HG03108 (cell line): Measurements from ENCODE around the gene ADCY5.

ENCODE experiments used
- ATAC-seq: cut with Tn5 transposase; IDR thresholded peaks from one replicate; pipeline ENCODE4 v1.9.1; 2021; ENCODE audit warnings: moderate library complexity; ENCODE audit not compliant: unreplicated experiment

The ADCY5 gene

GRCh38 chr3:123330441-123330991 is 118.4 kb downstream of the ADCY5 start:
- ATAC-seq: no peak

GRCh38 chr3:123329636-123330340 is 119.1 kb downstream of the ADCY5 start:
- no peak for ATAC-seq

- no peak for ATAC-seq
These were observed 119.8 kb downstream of the ADCY5 start for GRCh38 chr3:123328851-123329635.

GRCh38 chr3:123327956-123328850 is 120.7 kb downstream of the ADCY5 start:
- no peak for ATAC-seq

GRCh38 chr3:123327480-123327879 is 121.4 kb downstream of the ADCY5 start:
- ATAC-seq: no peak

- ATAC-seq: no peak
These were observed 122.4 kb downstream of the ADCY5 start for GRCh38 chr3:123326531-123326930.

GRCh38 chr3:123325766-123326256 is 123.1 kb downstream of the ADCY5 start:
- ATAC-seq: no peak

- ATAC-seq: no peak
These were observed 123.8 kb downstream of the ADCY5 start for GRCh38 chr3:123324880-123325765.

- no peak for ATAC-seq
These were observed 125.1 kb downstream of the ADCY5 start for GRCh38 chr3:123323781-123324180.

- ATAC-seq: no peak
These were observed 126.0 kb downstream of the ADCY5 start for GRCh38 chr3:123322866-123323265.

- ATAC-seq: no peak
These were observed 127.1 kb downstream of the ADCY5 start for GRCh38 chr3:123321806-123322205.

- no peak for ATAC-seq
These were observed 128.7 kb downstream of the ADCY5 start for GRCh38 chr3:123320221-123320620.

GRCh38 chr3:123319760-123320159 is 129.1 kb downstream of the ADCY5 start:
- no peak for ATAC-seq

GRCh38 chr3:123318374-123318773 is 130.5 kb downstream of the ADCY5 start:
- no peak for ATAC-seq

- ATAC-seq: no peak
These were observed 131.2 kb downstream of the ADCY5 start for GRCh38 chr3:123317716-123318115.

GRCh38 chr3:123315271-123315595 is 133.7 kb downstream of the ADCY5 start:
- ATAC-seq: no peak

GRCh38 chr3:123314359-123315270 is 134.3 kb downstream of the ADCY5 start:
- ATAC-seq: no peak

GRCh38 chr3:123313889-123314288 is 135.0 kb downstream of the ADCY5 start:
- no peak for ATAC-seq
